OCI-LY1 (cell line): Measurements from ENCODE around the gene AHI1.

Experiments used
- H2AFZ ChIP-seq: fragments of 200-600 bp; sonication (generic), shearing (Covaris generic); 2 replicates; pipeline ENCODE4 v1.6.0; 2014; ENCODE audit warnings: antibody characterized with exemption, mild to moderate bottlenecking, low read length
- H3F3A ChIP-seq: fragments of 200-600 bp; sonication (generic), shearing (Covaris generic); 2 replicates; pipeline ENCODE4 v1.6.0; 2014; ENCODE audit warnings: mild to moderate bottlenecking, antibody characterized with exemption, low read length, moderate library complexity; ENCODE audit not compliant: insufficient read depth
- H3K27ac ChIP-seq: fragments of 200-600 bp; sonication (generic); 2 replicates; pipeline ENCODE4 v1.5.1; 2014; ENCODE audit warnings: low read length, mixed run types, mild to moderate bottlenecking, low read depth; ENCODE audit not compliant: poor library complexity, severe bottlenecking
- H3K27me3 ChIP-seq: fragments of 200-600 bp; sonication (generic); 2 replicates; pipeline ENCODE4 v1.6.0; 2014; ENCODE audit warnings: antibody characterized with exemption, mild to moderate bottlenecking, low read length, moderate library complexity; ENCODE audit not compliant: insufficient read depth
- H3K36me3 ChIP-seq: fragments of 200-600 bp; sonication (generic); 2 replicates; pipeline ENCODE4 v1.6.1; 2014; ENCODE audit warnings: mild to moderate bottlenecking, antibody characterized with exemption, low read length, moderate library complexity, mixed read lengths; ENCODE audit not compliant: insufficient read depth
- H3K4me1 ChIP-seq: fragments of 200-600 bp; sonication (generic); 2 replicates; pipeline ENCODE4 v1.5.1; 2014; ENCODE audit warnings: mild to moderate bottlenecking, low read length, moderate library complexity; ENCODE audit not compliant: insufficient read depth, severe bottlenecking
- H3K4me2 ChIP-seq: fragments of 200-600 bp; sonication (generic), shearing (Covaris generic); 2 replicates; pipeline ENCODE4 v1.6.1; 2014; ENCODE audit warnings: low read length
- H3K4me3 ChIP-seq: fragments of 200-600 bp; sonication (generic); 2 replicates; pipeline ENCODE4 v1.5.1; 2014; ENCODE audit warnings: low read length, low read depth, mild to moderate bottlenecking, mixed read lengths; ENCODE audit not compliant: poor library complexity, severe bottlenecking
- H3K79me2 ChIP-seq: fragments of 200-600 bp; shearing (Covaris generic); 2 replicates; pipeline ENCODE4 v1.6.1; 2016; ENCODE audit warnings: mixed run types, low read length, mixed read lengths; ENCODE audit not compliant: insufficient read depth
- H3K9ac ChIP-seq: fragments of 200-600 bp; sonication (generic), shearing (Covaris generic); 2 replicates; pipeline ENCODE4 v1.6.1; 2014; ENCODE audit warnings: mild to moderate bottlenecking, low read length, mixed read lengths
- H3K9me2 ChIP-seq: fragments of 200-600 bp; sonication (generic), shearing (Covaris generic); 2 replicates; pipeline ENCODE4 v1.6.1; 2014; ENCODE audit warnings: low read depth, mild to moderate bottlenecking, low read length, mixed read lengths
- H3K9me3 ChIP-seq: fragments of 200-600 bp; shearing (Covaris generic); 2 replicates; pipeline ENCODE4 v1.6.1; 2014; ENCODE audit warnings: low read length, mixed read lengths
- H4K20me1 ChIP-seq: fragments of 200-600 bp; sonication (generic), shearing (Covaris generic); 2 replicates; pipeline ENCODE4 v1.6.0; 2016; ENCODE audit warnings: mild to moderate bottlenecking, low read length; ENCODE audit not compliant: insufficient read depth
- CTCF ChIP-seq: fragments of 200-600 bp; sonication (generic), shearing (Covaris generic); IDR thresholded peaks from 2 replicates; pipeline ENCODE4 v1.5.1; 2017; ENCODE audit warnings: mild to moderate bottlenecking, antibody characterized with exemption, low read length, moderate library complexity, mixed read lengths
- EZH2 ChIP-seq: fragments of 200-600 bp; sonication (generic), shearing (Covaris generic); IDR thresholded peaks from 2 replicates; pipeline ENCODE4 v1.8.0; 2017; ENCODE audit warnings: borderline replicate concordance, mixed run types, mild to moderate bottlenecking, antibody characterized with exemption, low read length, moderate library complexity, mixed read lengths

The AHI1 gene

GRCh38 chr6:135257631-135258405 lies 239.7 kb downstream of the AHI1 start:
- H3K9me2 ChIP-seq: no peaks in the 10 kb centered on the region
- no peaks in the 10 kb centered on the region for H3K36me3 ChIP-seq
- no peak overlapping the region for H3K27ac ChIP-seq
- H3K4me2 ChIP-seq: no peak overlapping the region
- TF ChIP-seq CTCF (peak; percentile 17; the same call in 1 of the 2 replicates), EZH2 (no peak)
- no peaks in the 10 kb centered on the region for H3K27me3 ChIP-seq
- H4K20me1 ChIP-seq: no peaks in the 10 kb centered on the region
- H3F3A ChIP-seq: no peaks in the 10 kb centered on the region
- H3K9me3 ChIP-seq: no peaks in the 10 kb centered on the region
- no peaks in the 10 kb centered on the region for H3K79me2 ChIP-seq
- H2AFZ ChIP-seq: no peak overlapping the region
- H3K4me3 ChIP-seq: no peak overlapping the region
- no peaks in the 10 kb centered on the region for H3K4me1 ChIP-seq
- no peak overlapping the region for H3K9ac ChIP-seq

- Histone ChIP-seq H3K9me3 (no peaks in the 10 kb centered on the region), H3K4me3 (no peak overlapping the region), H3K27ac (no peak overlapping the region), H3K4me1 (no peaks in the 10 kb centered on the region), H3K9ac (no peak overlapping the region), H3K79me2 (no peaks in the 10 kb centered on the region), H3K27me3 (no peaks in the 10 kb centered on the region), H4K20me1 (no peaks in the 10 kb centered on the region), H3K36me3 (no peaks in the 10 kb centered on the region), H3K9me2 (no peaks in the 10 kb centered on the region), H3K4me2 (no peak overlapping the region), H2AFZ (no peak overlapping the region), H3F3A (no peaks in the 10 kb centered on the region)
- TF ChIP-seq EZH2 (no peak), CTCF (no peak)
Observed at GRCh38 chr6:135256866-135257265, 240.7 kb downstream of the AHI1 start.

- Histone ChIP-seq H3K36me3 (no peaks in the 10 kb centered on the region), H3K79me2 (no peaks in the 10 kb centered on the region), H3K27ac (no peak overlapping the region), H3K9ac (no peak overlapping the region), H2AFZ (no peak overlapping the region), H3K9me2 (no peaks in the 10 kb centered on the region), H3F3A (no peaks in the 10 kb centered on the region), H3K27me3 (no peaks in the 10 kb centered on the region), H3K9me3 (no peaks in the 10 kb centered on the region), H3K4me2 (no peak overlapping the region), H4K20me1 (no peaks in the 10 kb centered on the region), H3K4me1 (no peaks in the 10 kb centered on the region), H3K4me3 (no peak overlapping the region)
- no peak for TF ChIP-seq CTCF
- no peak for TF ChIP-seq EZH2
Observed at GRCh38 chr6:135254471-135254870, 243.1 kb downstream of the AHI1 start.
